GM19239 (cell line): ENCODE measurements around the gene CINP.
"Not testable (repeated sequence)": the region's sequence is repeated elsewhere in the genome, so short reads cannot be mapped to it uniquely, and the experiment has no call there.

Experiments used
- DNase-seq: peaks from one replicate; pipeline ENCODE4 v3.0.0; 2011; ENCODE audit warnings: low spot score; ENCODE audit not compliant: insufficient read length
- FAIRE-seq: peaks from 2 replicates; lab custom pipeline; 2011; peaks lifted over from hg19 to GRCh38; lab: Jason Lieb, UNC

The CINP gene

GRCh38 chr14:102323102-102323501, 39.6 kb downstream of the CINP start:
- FAIRE-seq (no peak), DNase-seq (no peak)

- DNase-seq, result no peak
- FAIRE-seq, result no peak
Measured at GRCh38 chr14:102321456-102322422, 41.0 kb downstream of the CINP start.

- no peak for FAIRE-seq
- no peak for DNase-seq
Measured at GRCh38 chr14:102320671-102321455, 41.8 kb downstream of the CINP start.

- peak; percentile 84 for FAIRE-seq
- no peak for DNase-seq
Measured at GRCh38 chr14:102320033-102320660, 42.5 kb downstream of the CINP start.

GRCh38 chr14:102319351-102320032, 43.2 kb downstream of the CINP start, which contains the start of gene ZNF839:
ZNF839 (plus strand) TSS chr14:102319746; CDS start chr14:102319766, 20 bp downstream.
- FAIRE-seq (peak; percentile 75), DNase-seq (peak; percentile 96)

GRCh38 chr14:102318781-102319276, 43.9 kb downstream of the CINP start:
- no peak for FAIRE-seq
- no peak for DNase-seq

GRCh38 chr14:102317564-102318248, 45.0 kb downstream of the CINP start:
- no peak for DNase-seq

GRCh38 chr14:102316743-102317563, 45.7 kb downstream of the CINP start:
- peak; percentile 92 for FAIRE-seq
- DNase-seq, result peak; percentile 75

More at GRCh38 chr14:102317564-102318248, 45.0 kb downstream of the CINP start:
- FAIRE-seq, result no peak

GRCh38 chr14:102316338-102316742, 46.4 kb downstream of the CINP start:
- DNase-seq (no peak), FAIRE-seq (peak; percentile 11)

- FAIRE-seq (no peak), DNase-seq (no peak)
Measured at GRCh38 chr14:102315121-102315520, 47.6 kb downstream of the CINP start.

- peak; percentile 64 for FAIRE-seq
- DNase-seq, result no peak
Measured at GRCh38 chr14:102314242-102315011, 48.3 kb downstream of the CINP start.

GRCh38 chr14:102304611-102305506, 57.8 kb downstream of the CINP start, which contains the start of gene MOK:
MOK (minus strand) TSS chr14:102305164; CDS start chr14:102304968, 196 bp downstream.
- FAIRE-seq, result peak; percentile 92
- DNase-seq, result peak; percentile 95

GRCh38 chr14:102303664-102304063, 59.0 kb downstream of the CINP start:
- DNase-seq (no peak), FAIRE-seq (no peak)

- FAIRE-seq, DNase-seq: not testable (repeated sequence)
Measured at GRCh38 chr14:102298303-102299070, 64.2 kb downstream of the CINP start.
